Thoracic aorta (tissue), 2 donors: ENCODE measurements around the gene RGL3. TPM values are rescaled to one million over a fixed set of nuclear protein-coding genes. Genes with fewer than 3 reads are reported as not detected.
"Not testable (repeated sequence)": the region's sequence is repeated elsewhere in the genome, so short reads cannot be mapped to it uniquely, and the experiment has no call there.

Experiments used
- ATAC-seq: fragments of 150-250 bp; one replicate; pipeline ENCODE4 v1.8.0; 2017; ENCODE audit warnings: low read depth; ENCODE audit not compliant: insufficient number of reproducible peaks, low FRiP score
- DNase-seq: peaks from one replicate; pipeline ENCODE4 v3.0.0-alpha.2; 2020; ENCODE audit warnings: low spot score
- H3K27ac ChIP-seq, 2 donors: fragments of 200-600 bp; sonication (generic); 1 replicate in 1 of 2; 2 replicates in 1 of 2; pipeline ENCODE4 v1.5.1; 2016; ENCODE audit warnings: mild to moderate bottlenecking in 2 of 2, moderate library complexity in 2 of 2
- H3K27me3 ChIP-seq: fragments of 200-600 bp; sonication (generic); replicated peaks from 2 replicates; pipeline ENCODE4 v1.6.0; 2016; ENCODE audit warnings: mild to moderate bottlenecking; ENCODE audit not compliant: insufficient read depth
- H3K36me3 ChIP-seq: fragments of 200-600 bp; sonication (generic); one replicate; pipeline ENCODE4 v1.5.1; 2016
- H3K4me1 ChIP-seq, 2 donors: fragments of 200-600 bp; sonication (generic); 1 replicate in 1 of 2; 2 replicates in 1 of 2; pipeline versions ENCODE4 v1.5.1 to v1.6.0; 2016; ENCODE audit warnings: low read depth in 2 of 2, mild to moderate bottlenecking in 1 of 2; ENCODE audit not compliant: control insufficient read depth in 1 of 2
- H3K4me3 ChIP-seq: fragments of 200-600 bp; sonication (generic); 2 replicates; pipeline ENCODE4 v1.5.1; 2016; ENCODE audit warnings: mild to moderate bottlenecking
- H3K9me3 ChIP-seq: fragments of 200-600 bp; sonication (generic); 2 replicates; pipeline ENCODE4 v1.5.1; 2016
- total RNA-seq, 2 donors: library from RNA; depleted of rRNA; stranded (reverse); fragments of >200 nt; gene quantifications; one replicate each; pipeline versions ENCODE4 v1.1.0 to v1.2.3, GENCODE V29; 2016
- TF ChIP-seq, protein P1 (sequence below): fragments of 200-600 bp; sonication (generic); IDR thresholded peaks from one replicate; pipeline ENCODE4 v1.5.1; 2019; ENCODE audit warnings: antibody characterized with exemption

The RGL3 gene
- total RNA-seq, 2 donors from 2014 or later = 43.6 to 47.4 TPM

DNA sequence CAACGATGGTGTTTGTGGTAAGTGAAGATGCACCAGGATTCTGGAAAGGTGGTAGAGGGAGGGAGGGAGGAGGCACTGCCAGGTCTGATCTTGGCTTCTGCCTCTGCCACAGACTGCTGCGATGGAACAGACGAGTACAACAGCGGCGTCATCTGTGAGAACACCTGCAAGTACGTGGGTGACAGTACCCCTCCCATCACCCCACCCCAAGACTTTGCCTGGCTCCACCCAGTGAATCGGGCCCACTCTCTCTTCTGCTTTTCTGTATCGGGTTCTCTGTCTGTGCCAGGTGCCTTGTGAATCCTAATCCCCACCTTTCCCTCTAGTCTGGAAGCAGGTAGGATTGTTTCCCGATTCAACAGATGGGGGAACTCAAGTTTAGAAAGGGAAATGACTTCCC lies 18.8 kb upstream of the RGL3 start:
- Histone ChIP-seq H3K36me3 (peaks cover 28% of the 10 kb centered on the region), H3K4me3 (no peak overlapping the region), H3K27ac (no peak overlapping the region), H3K9me3 (no peaks in the 10 kb centered on the region), H3K4me1 (peaks cover 7 to 21% of the 10 kb centered on the region in 2 donors), H3K27me3 (no peaks in the 10 kb centered on the region)
- no peak for ATAC-seq
- TF ChIP-seq, protein P1, sequence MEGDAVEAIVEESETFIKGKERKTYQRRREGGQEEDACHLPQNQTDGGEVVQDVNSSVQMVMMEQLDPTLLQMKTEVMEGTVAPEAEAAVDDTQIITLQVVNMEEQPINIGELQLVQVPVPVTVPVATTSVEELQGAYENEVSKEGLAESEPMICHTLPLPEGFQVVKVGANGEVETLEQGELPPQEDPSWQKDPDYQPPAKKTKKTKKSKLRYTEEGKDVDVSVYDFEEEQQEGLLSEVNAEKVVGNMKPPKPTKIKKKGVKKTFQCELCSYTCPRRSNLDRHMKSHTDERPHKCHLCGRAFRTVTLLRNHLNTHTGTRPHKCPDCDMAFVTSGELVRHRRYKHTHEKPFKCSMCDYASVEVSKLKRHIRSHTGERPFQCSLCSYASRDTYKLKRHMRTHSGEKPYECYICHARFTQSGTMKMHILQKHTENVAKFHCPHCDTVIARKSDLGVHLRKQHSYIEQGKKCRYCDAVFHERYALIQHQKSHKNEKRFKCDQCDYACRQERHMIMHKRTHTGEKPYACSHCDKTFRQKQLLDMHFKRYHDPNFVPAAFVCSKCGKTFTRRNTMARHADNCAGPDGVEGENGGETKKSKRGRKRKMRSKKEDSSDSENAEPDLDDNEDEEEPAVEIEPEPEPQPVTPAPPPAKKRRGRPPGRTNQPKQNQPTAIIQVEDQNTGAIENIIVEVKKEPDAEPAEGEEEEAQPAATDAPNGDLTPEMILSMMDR = no peak
- no peak for DNase-seq

GRCh38 chr19:11435833-11436313 lies 16.8 kb upstream of the RGL3 start:
- Histone ChIP-seq H3K27me3 (no peaks in the 10 kb centered on the region), H3K4me3 (peak overlapping the region; percentile 77), H3K4me1 (peaks cover 7 to 21% of the 10 kb centered on the region in 2 donors), H3K9me3 (no peaks in the 10 kb centered on the region), H3K36me3 (peaks cover 11% of the 10 kb centered on the region), H3K27ac (peak overlapping the region; percentile 26 to 39)
- TF ChIP-seq, protein P1 = no peak
- DNase-seq (no peak), ATAC-seq (no peak)

- peak within 1 kb of the TSS; percentile 51 to 84 for H3K27ac ChIP-seq
- TF ChIP-seq, protein P1 = peak; percentile 97
- ATAC-seq = peak; percentile 98
Observed at GRCh38 chr19:11435057-11435832, 16.1 kb upstream of the RGL3 start, which contains the start of the genes ODAD3 and PRKCSH. Gene ODAD3 (minus strand): TSS chr19:11435121. CDS start chr19:11435016, 105 bp downstream. Gene PRKCSH (plus strand): TSS chr19:11435635. CDS start chr19:11436118, 483 bp downstream.

DNA sequence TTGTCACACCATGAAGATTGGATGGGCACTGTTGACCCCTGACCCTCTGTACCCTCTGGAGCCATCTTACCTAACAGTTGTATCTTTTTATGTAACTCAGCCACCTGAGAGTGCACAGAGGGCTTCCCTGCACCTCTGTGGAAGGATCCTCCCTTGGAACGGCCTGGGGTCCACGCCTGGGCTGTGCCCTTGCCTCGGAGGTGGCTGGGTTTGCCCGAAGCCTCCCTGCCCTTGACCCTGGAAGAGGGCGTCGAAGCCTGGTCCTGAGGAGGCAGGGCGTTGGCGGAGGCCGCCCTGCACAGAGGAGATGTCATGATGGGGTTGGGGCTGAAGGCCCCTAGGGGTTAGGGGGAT lies 15.6 kb upstream of the RGL3 start:
- Histone ChIP-seq H3K4me1 (peaks cover 7 to 21% of the 10 kb centered on the region in 2 donors), H3K27ac (peak overlapping the region; percentile 51 to 84), H3K36me3 (peaks cover 9% of the 10 kb centered on the region), H3K9me3 (no peaks in the 10 kb centered on the region), H3K27me3 (no peaks in the 10 kb centered on the region), H3K4me3 (peak overlapping the region; percentile 77)
- ATAC-seq (peak; percentile 2), DNase-seq (no peak)
- TF ChIP-seq, protein P1 = no peak

More at GRCh38 chr19:11435057-11435832, 16.1 kb upstream of the RGL3 start, which contains the start of the genes ODAD3 and PRKCSH:
- no peaks in the 10 kb centered on the region for H3K9me3 ChIP-seq
- peaks cover 9% of the 10 kb centered on the region for H3K36me3 ChIP-seq
- H3K4me3 ChIP-seq = peak within 1 kb of the TSS; percentile 77
- peak; percentile 98 for DNase-seq
- H3K4me1 ChIP-seq = peaks cover 7 to 21% of the 10 kb centered on the region in 2 donors
- no peaks in the 10 kb centered on the region for H3K27me3 ChIP-seq

GRCh38 chr19:11433526-11433925 lies 14.4 kb upstream of the RGL3 start:
- not testable (repeated sequence) for H3K4me3 ChIP-seq, H3K27ac ChIP-seq, ATAC-seq, H3K9me3 ChIP-seq, DNase-seq, H3K36me3 ChIP-seq, H3K27me3 ChIP-seq
- H3K4me1 ChIP-seq = peaks cover 7 to 21% of the 10 kb centered on the region in 2 donors
